ENCODE results near the gene TMEM258.

DNA sequence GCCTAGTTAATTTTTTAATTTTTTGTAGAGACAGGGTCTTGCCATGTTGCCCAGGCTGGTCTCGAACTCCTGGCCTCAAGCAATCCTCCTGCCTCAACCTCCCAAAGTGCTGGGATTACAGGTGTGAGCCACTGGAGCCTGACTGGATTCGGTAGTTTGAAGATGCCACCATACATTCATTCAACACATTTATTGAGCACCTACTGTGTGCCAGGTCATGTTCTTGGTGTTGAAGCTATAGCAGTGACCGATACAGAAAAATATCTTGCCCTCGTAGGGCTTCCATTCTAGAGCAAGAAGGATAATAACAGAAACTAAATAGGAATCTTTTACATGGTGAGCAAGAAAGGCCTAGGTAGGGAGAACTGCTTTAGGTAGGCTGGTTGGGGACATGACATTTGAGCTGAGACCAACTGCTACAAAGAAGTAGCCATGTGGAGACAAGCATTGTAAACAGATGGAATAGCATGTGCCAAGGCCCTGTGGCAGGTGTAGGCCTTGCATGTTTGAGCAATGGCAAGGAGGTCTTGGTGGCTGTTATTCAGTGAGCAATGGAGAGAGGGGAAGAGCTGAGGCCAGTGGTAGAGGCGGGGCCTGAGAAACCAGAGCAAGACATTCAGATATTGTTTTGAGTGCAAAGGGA, 41.6 kb downstream of the TMEM258 start:
- TF ChIP-seq POLR2A (IDR thresholded peaks at IDR 0.05) = no peak
- TF ChIP-seq POLR2AphosphoS5 (IDR thresholded peaks at IDR 0.05) = no peak
